ENCODE data around the gene CRTC1. TPM values are rescaled to one million over a fixed set of nuclear protein-coding genes. Genes with fewer than 3 reads are reported as not detected.

Gene CRTC1
- total RNA-seq, 1 experiment from 2014 or later, result 12.3 TPM

- ATAC-seq, result peak; percentile 72
- CTCF ChIA-PET, result interaction anchor here (0.7 to 4.7 kb wide), 16 partner anchors 9 to 362 kb away, joined by 3 to 64 read pairs (median 5); partner anchors contain the start of genes CERS1 and REX1BD
- Mint-ChIP-seq H3K9me3 (peaks cover 8% of the 10 kb centered on the region; the same call in 1 of the 2 replicates), H3K4me1 (peaks cover 24% of the 10 kb centered on the region), H3K4me3 (peak within 1 kb of the TSS; percentile 94), H3K27ac (peak within 1 kb of the TSS; percentile 84), H3K36me3 (peaks cover 20% of the 10 kb centered on the region), H3K27me3 (ENCODE audit: low read depth) (peaks cover 33% of the 10 kb centered on the region)
- POLR2A ChIA-PET, result interaction anchor here (0.5 to 1.0 kb wide), 4 partner anchors 13 to 868 kb away, joined by 3 to 4 read pairs (median 4); no protein-coding TSS in a partner anchor
- DNase-seq (ENCODE audit: low spot score), result peak; percentile 98
- TF ChIP-seq E2F4 (CRISPR knock-in tag; IDR thresholded peaks at IDR 0.05; ENCODE audit: borderline replicate concordance, low read depth) (0 out of 2 replicates have a peak, but pooled peaks have one; percentile 23), GRHL2 (CRISPR knock-in tag; IDR thresholded peaks at IDR 0.05; ENCODE audit: insufficient replicate concordance, severe bottlenecking) (no peak), FOXP1 (CRISPR knock-in tag; IDR thresholded peaks at IDR 0.05; ENCODE audit: borderline replicate concordance) (peak; percentile 82), ZMAT4 (CRISPR knock-in tag; IDR thresholded peaks at IDR 0.05) (0 out of 2 replicates have a peak, but pooled peaks have one; percentile 13), ETV6 (CRISPR knock-in tag; IDR thresholded peaks at IDR 0.05) (peak; percentile 48; the same call in 1 of the 2 replicates), ATF1 (CRISPR knock-in tag; IDR thresholded peaks at IDR 0.05) (no peak), SOX15 (CRISPR knock-in tag; IDR thresholded peaks at IDR 0.05) (no peak), NR1H2 (CRISPR knock-in tag; IDR thresholded peaks at IDR 0.05) (no peak), E2F1 (CRISPR knock-in tag; IDR thresholded peaks at IDR 0.05) (no peak), ZNF671 (CRISPR knock-in tag; IDR thresholded peaks at IDR 0.05) (no peak), SMAD3 (CRISPR knock-in tag; IDR thresholded peaks at IDR 0.05; ENCODE audit: borderline replicate concordance) (no peak), HMGA2 (CRISPR knock-in tag; IDR thresholded peaks at IDR 0.05) (no peak), EMX1 (CRISPR knock-in tag; IDR thresholded peaks at IDR 0.05) (no peak), CREB1 (CRISPR knock-in tag; IDR thresholded peaks at IDR 0.05) (no peak), NFE2L1 (CRISPR knock-in tag; IDR thresholded peaks at IDR 0.05) (no peak), PRRX2 (CRISPR knock-in tag; IDR thresholded peaks at IDR 0.05) (no peak), CBFB (CRISPR knock-in tag; IDR thresholded peaks at IDR 0.05; ENCODE audit: low read depth) (no peak), USF2 (CRISPR knock-in tag; IDR thresholded peaks at IDR 0.05) (peak; percentile 36; the same call in 1 of the 2 replicates), CREM (CRISPR knock-in tag; IDR thresholded peaks at IDR 0.05) (peak; percentile 59; the same call in 1 of the 2 replicates), SMAD4 (CRISPR knock-in tag; IDR thresholded peaks at IDR 0.05) (no peak), ELF4 (CRISPR knock-in tag; IDR thresholded peaks at IDR 0.05; ENCODE audit: low read depth) (no peak), MXD4 (CRISPR knock-in tag; IDR thresholded peaks at IDR 0.05; ENCODE audit: borderline replicate concordance) (no peak), RELA (CRISPR knock-in tag; IDR thresholded peaks at IDR 0.05; ENCODE audit: borderline replicate concordance) (no peak), ZNF281 (CRISPR knock-in tag; IDR thresholded peaks at IDR 0.05) (no peak), CDX4 (CRISPR knock-in tag; IDR thresholded peaks at IDR 0.05; ENCODE audit: borderline replicate concordance) (no peak), JUN (CRISPR knock-in tag; IDR thresholded peaks at IDR 0.05) (peak; percentile 88), OVOL2 (CRISPR knock-in tag; IDR thresholded peaks at IDR 0.05; ENCODE audit: borderline replicate concordance) (no peak), FOXP4 (CRISPR knock-in tag; IDR thresholded peaks at IDR 0.05) (peak; percentile 82)
These were observed 148.2 kb downstream of the CRTC1 start, which contains the start of gene UPF1 for GRCh38 chr19:18831524-18832305. UPF1 (plus strand) TSS chr19:18831959; CDS start chr19:18832210, 251 bp downstream.
